NCI-H146 treated with DMSO at 0.1 percent for 48 hours (cell line): ENCODE data around the gene KRTAP5-3.
"Not testable (repeated sequence)": the region's sequence is repeated elsewhere in the genome, so short reads cannot be mapped to it uniquely, and the experiment has no call there.

Experiments used
- DNase-seq: peaks from one replicate; lab custom pipeline; 2025; ENCODE audit not compliant: unreplicated experiment; lab: John Stamatoyannopoulos, UW

The KRTAP5-3 gene

DNA sequence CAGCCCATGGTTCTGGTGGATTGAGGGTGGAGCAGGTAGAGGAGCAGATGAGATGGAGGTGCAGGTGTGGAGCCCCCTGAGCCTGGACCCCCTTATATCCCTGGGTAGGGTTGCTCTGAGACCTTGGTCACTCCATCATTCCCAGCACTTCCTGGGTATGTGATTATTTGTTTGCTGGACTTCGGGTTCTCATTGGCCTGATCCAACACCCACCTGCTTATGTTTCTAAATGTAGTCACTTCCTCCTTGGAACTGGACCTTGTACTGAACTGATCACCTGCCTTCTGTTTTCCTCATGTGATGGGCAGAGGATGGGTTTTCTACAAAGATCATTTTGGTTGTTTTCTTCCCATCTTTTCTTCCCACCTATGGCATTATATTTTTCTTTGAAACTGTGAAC is 13.8 kb upstream of the KRTAP5-3 start, which contains the start of gene KRTAP5-4:
Gene KRTAP5-4, minus strand, starts transcription at position 53 of the 400 bp plus-strand sequence. Its CDS starts 45 bp downstream, at position 8.
- no peak for DNase-seq

DNA sequence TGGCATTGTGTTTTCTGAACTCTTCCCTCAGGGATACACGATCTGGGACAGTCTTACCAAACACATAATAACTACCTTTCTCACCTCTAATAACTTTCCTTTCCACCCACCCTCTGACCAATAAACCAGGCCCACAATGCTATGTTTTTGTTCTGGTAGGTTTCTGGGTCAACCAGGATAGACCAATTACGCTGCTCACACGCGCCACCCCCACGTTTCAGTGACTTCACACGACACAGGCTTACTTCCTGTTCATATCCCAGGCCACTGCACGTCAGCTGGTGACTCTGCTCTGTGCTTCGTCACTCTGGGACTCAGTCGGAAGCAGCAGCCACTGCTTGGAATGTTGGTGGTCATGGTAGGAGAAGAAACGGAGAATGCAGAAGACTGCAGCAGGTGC is 11.2 kb upstream of the KRTAP5-3 start:
- no peak for DNase-seq

DNA sequence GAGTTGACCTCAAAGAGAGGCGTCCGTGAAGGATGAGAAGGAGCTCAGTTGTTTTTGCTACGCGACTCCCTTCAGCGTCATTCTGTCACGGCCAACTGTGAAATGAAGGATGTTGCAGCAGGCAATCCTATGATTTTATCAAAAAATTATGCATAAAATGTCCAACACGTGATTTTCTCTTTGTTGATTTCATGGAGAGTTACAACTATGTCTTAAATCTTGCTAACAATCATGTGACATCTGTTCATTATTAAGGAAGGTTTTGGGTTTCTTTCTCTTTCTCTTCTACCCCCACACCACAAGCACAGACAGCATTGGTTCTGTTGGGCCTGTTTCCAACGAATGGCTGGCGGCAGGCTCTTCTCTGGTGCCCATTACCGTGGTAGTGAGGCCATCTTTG is 10.0 kb upstream of the KRTAP5-3 start:
- no peak for DNase-seq

DNA sequence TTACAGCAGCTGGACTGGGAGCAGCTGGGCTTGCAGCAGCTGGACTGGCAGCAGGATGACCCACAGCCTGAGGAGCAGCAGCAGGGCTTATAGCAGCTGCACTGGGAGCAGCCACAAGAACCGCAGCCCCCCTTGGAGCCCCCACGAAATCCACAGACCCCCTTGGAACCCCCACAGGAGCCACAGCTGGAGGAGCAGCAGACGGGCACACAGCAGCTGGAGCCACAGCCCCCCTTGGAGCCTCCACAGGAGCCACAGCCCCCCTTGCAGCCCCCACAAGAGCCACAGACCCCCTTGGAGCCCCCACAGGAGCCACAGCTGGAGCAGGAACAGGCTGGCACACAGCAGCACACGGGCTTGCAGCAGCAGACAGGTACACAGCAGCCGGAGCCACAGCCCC is 362 bp downstream of the KRTAP5-3 start:
- DNase-seq, result not testable (repeated sequence)

DNA sequence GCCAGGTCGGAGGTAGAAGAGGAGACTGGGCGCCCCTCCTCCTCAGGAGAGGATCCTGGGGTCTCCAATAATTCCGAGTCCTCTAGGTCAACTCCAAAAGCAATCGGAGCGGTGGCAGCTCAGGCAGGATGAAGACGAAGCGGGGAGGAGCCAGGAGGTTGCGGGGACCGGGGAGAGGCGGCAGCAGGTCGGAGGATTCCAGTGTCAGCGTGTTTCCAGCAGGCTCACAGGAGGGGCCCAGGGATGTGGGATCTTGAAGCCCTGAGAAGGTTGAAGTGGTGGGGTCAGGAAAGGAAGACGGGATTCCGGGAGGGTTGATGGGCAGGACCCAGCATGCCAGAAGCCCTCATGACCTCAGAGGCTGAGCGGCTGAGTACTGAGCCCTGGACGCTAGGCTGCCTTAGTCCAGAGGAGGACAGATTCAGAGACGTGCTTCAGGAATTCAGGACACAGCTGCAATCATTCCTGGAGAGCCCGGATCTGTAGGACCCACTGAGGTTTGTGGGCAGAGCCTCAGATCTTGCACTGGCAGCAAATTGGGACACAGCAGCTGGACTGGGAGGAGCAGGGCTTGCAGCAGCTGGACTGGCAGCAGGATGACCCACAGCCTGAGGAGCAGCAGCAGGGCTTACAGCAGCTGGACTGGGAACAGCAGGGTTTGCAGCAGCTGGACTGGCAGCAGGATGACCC is 962 bp downstream of the KRTAP5-3 start:
- DNase-seq, result not testable (repeated sequence)

DNA sequence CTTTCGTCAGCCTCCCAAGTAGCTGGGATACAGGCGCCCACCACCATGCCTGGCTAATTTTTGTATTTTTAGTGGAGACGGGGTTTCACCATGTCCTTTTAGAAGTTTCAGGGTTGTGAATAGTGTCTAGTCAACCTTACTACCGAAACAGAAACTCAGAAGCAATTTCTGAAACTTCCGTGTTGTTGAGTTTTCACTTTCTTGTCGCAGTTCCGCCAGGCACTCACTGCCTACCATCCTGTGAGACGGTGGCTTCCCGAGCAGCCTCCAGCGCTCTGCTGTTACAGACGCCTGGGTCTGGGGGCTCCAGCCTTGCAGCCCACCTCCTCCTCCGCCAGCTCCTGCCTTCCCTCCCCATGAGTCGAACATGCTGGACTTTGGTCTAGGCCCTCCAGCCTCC is 2.3 kb downstream of the KRTAP5-3 start:
- DNase-seq, result not testable (repeated sequence)

DNA sequence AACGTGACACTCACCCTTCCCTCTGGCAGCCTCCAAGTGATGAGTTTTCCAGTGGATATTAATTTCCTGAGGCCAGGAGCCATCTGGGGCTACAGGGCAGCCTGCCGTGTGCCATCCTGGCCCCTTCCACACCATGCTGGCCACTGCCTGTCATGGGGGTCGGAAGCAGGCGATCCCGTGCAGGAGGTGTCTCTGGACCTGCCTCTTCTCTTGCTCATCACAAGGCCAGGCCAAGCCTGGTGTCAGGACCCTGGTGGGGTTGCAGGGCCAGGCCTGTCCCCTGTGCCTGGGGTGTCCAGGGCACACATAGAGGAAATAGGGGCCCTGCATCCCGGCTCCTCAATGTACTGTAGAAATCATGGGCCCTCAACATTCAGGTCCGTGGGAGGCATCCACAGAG is 3.6 kb downstream of the KRTAP5-3 start:
- no peak for DNase-seq

DNA sequence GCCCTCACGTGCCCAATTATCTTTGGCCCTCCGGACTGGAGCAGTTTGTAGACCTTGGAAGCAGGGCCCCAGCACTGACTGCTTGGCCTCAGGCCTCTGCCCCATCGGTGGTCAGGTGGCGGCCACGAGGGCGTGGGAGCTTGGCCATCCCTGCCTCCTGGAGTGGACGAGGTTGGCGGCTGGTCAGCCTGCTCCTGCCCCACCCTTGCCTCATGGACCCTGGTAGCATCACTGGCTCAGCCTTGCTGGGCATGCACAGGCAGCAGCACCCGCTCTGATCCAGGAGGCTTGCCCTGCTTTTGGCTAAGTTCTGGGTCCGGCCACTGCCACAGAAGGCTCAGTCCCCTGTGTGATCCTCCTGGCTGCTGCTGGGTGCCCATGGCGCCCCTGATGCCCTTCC is 4.1 kb downstream of the KRTAP5-3 start:
- no peak for DNase-seq

DNA sequence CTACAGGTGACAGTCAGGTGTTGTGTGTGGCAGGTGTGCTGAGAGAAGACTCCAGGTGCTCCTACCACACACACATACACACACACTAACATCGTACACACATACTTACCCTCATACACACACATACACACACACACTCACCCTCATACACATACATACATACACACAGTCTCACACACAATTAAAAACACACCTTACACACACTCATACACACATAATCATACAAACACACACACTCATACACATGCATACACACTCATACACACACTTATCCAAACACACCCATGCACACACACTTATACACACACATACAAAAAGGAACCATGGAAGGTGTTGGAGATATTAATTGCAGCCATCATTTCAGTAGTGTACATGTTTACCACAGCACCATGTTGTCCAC is 4.6 kb downstream of the KRTAP5-3 start:
- DNase-seq, result no peak

DNA sequence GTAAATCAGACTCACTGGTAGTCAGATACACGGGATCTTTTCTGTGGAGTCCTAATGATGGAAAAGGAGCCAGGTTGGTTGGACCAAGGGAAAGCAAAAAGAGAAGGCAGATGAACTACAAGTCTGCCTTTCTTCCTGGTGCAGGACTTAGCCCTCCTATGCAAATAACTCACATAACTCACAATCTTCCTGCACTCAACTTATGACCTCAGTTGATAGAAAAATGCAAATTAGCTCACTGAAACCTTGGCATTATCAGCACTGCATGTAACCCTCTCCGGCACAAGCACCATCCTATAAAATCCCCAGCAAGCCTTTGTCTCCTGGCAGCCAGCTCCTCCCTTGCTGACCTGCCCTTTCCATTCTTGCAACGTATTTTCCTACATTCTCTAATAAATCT is 6.6 kb downstream of the KRTAP5-3 start:
- not testable (repeated sequence) for DNase-seq

DNA sequence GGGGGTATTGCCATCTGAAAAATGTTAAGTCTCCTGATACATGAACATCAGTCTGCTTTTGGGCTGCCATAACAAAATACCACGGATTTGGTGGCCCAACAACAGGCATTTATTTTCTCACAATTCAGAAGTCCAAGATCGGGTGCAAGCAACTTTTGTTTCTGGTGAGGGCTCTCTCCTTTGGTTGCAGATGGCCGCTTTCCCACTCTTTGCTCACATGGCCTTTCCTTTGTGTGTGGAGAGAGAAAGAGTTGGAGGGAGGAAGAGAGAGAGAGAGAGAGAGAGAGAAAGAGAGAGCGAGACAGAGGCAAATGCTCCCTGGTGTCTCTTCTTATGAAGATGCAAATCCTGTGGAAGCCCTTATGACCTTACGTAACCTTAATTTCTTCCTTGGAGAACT is 7.6 kb downstream of the KRTAP5-3 start:
- DNase-seq, result no peak

DNA sequence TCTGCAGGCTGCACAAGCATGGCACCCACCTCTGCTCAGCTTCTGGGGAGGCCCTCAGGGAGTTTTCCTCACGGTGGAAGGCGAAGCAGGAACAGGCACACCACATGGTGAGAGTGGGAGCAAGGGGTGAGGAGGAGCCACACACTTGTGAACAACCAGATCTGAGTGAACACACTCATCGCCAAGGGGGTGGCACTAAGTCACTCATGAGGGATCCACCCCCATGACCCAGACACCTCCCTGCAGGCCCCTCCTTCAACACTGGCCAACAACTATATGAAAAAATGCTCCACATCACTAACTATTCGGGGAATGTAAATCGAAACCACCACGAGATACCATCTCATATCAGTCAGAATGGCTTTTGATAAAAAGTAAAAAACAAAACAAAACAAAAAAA is 9.4 kb downstream of the KRTAP5-3 start:
- DNase-seq, result no peak

DNA sequence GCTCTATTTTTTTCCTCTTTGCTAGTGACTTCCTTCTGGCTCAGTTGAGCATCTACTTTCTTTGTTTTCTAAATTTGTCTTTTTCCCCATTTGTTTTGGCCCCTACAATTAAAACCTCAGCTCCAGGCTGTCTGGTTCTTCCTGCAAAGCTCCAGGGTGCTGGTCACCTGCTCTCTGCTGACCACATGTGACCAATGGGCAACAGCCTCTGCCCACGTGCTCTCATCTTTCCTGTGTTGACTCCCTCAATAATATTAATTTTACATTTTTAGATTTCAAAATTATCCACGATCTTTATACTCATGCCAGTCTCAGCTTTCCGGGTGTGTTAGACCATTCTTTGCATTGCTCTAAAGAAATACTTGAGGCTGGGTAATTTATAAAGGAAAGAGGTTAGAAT is 9.9 kb downstream of the KRTAP5-3 start:
- not testable (repeated sequence) for DNase-seq

DNA sequence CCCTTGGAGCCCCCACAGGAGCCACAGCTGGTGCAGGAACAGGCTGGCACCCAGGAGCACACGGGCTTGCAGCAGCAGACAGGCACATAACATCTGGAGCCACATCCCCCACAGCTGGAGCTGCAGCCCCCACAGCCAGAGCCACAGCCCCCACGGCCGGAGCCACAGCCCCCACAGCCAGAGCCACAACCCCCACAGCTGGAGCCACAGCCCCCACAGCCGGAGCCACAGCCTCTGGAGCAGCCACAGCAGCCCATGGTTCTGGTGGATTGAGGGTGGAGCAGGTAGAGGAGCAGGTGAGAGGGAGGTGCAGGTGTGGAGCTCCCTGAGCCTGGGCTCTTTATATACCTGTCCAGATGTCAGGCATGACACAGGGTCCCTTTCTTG is 10.3 kb downstream of the KRTAP5-3 start, which contains the start of gene KRTAP5-2:
Gene KRTAP5-2, minus strand, starts transcription at position 301 of the 387 bp plus-strand sequence. Its CDS starts 44 bp downstream, at position 257.
- DNase-seq, result no peak

DNA sequence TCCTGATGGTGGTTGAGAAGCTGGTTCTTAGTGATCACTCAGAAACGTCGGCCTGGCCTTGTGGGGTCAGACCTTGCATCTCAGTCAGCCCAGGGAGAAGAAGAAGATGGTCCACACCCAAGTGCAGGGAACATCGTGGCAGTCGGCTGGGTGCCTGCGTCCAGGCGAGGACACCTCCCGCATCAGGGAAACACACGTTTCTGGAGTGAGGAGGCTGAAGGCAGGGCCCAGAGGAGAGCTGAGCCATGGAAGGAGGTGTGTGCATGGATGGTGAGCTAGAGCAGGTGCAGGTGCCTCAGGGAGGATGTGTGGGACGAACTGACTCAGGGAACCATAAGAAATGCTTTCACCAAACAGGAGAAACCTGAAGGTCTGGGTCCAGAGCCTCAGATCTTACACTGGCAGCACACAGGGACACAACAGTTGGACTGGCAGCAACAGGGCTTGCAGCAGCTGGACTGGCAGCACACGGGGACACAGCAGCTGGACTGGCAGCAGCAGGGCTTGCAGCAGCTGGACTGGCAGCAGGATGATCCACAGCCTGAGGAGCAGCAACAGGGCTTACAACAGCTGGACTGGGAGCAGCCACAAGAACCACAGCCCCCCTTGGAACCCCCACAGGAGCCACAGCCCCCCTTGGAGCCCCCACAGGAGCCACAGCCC is 10.8 kb downstream of the KRTAP5-3 start:
- DNase-seq, result no peak

DNA sequence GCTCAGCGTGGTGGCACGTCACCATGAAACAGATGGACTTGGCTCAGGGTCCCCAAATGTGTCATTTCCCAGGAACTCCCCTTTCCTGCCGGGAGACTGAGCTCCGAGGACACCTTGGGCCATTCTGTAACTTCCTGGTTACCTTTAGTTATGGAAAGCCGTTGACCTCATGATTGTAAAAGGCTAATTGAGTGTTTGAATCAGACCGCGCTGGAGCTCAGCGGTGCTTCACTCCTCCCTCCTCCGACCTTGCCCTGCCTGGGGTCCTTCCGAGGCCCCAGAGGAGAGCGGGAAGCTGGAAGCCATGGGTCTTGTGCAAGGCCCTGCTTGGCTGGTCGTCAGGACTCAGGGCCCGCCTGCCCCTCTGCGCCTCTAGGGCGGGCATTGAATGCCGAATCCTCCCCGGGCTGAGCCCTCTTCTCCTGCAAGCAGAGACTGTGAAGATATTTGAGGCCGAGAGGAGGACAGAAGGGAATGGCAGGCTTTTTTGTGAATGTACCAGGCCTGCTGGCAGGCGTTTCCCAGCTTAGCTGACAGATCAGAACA is 11.6 kb downstream of the KRTAP5-3 start:
- DNase-seq, result not testable (repeated sequence)

DNA sequence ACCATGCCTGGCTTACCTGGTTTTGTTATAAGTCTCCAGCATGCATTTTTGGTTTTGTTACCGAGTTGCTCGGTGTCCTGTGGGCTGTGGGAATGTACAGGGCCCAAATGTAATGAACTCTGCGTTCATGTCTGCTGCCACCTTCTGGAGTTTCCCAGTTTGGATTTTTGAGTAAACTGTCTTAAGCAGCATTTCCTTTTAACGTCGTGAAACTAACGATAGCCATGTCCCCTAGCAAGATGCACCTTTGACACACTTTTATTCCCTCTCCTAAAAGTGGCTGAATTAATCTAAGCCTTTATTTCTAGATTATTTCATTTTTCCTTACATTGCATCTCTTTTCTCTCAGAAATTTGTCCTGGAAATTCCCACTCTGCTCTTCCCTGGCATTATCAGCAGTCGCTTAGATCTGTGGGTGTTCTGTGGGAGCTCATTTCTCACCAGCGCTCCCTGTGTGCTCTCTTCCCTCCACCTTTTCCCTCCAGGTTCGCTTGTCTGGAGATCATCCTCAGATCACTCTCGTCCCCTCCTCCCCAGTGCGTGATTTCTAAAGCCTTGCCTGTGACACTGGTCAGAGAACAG is 12.2 kb downstream of the KRTAP5-3 start:
- DNase-seq, result not testable (repeated sequence)

DNA sequence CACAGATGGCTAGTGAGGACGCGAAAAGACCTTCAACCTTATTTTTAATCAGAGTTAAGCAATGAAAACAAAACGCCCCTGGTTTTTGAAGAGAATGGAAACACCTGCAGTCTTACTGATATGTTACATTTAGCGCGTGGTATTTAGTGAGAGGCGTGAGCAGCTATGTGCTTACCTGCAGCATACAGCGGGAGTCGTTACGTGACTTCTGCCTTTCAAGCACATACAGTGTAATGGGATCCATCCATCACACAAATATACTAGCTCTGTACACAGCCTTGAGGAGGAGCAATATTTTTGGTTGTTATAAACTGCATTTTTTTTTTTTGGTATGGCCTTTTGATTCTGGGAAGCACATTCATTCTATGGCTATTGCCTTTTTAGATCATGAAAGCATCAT is 15.6 kb downstream of the KRTAP5-3 start:
- DNase-seq, result no peak

DNA sequence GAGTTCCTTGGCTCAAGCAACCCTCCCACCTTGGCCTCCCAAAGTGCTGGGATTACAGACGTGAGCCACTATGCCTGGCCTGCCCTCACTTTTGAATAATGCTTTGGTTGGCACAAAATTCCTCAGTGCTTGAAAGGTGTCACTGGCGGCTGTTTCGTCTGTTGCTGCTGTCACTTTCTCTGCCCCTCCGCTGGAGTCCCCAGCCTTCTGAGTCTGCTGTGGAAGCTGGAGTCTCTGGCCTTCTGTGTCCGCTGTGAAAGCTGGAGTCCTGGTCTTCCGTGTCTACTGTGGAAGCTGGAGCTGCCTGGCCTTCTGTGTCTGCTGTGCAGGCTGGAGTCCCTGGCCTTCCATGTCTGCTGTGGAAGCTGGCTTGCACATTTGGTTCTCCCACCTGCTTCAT is 18.3 kb downstream of the KRTAP5-3 start:
- no peak for DNase-seq

DNA sequence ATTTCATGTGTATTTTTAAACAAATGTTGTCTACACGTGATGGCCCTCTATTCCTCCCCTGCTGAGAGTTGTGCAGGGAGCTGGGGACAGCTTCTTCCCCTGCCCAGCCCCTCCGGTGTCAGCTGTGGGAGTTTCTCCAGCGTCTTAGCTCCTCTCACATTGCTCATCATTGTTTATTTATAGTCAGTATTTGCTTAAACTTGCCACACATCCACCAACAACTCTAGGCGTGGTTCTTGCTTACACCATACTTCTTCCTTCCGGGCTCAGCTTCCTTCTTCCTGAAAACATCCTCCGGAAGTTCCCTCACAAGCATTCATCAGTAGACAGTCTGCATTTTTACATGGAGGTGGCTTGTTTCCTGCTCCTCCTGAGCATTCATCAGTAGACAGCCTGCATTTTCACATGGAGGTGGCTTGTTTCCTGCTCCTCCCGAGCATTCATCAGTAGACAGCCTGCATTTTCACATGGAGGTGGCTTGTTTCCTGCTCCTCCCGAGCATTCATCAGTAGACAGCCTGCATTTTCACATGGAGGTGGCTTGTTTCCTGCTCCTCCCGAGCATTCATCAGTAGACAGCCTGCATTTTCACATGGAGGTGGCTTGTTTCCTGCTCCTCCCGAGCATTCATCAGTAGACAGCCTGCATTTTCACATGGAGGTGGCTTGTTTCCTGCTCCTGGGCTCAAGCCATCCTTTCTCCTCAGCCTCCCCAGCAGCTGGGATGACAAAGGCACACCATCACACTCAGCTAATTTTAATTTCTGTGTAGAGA is 18.9 kb downstream of the KRTAP5-3 start:
- DNase-seq, result not testable (repeated sequence)

DNA sequence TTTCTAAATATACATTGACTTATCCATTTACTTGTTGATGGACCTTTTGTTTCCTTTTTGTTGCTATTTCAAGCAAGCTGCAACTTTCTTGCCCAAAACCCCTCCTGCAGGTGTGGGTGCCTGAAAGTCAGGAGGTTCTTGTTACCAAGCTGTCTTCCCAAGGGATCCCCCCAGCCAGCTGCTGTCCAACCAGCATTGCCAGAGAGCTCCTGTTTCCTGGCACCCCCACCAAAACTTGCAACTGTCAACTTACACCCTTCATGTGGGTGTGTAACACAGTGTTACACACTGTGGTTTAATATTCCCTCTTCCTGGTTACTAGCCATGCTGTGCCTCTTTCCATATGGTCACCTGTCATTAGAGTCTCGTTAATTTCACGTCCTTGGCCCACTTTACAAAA is 21.6 kb downstream of the KRTAP5-3 start:
- DNase-seq, result no peak
